IMR-90 (cell line): ENCODE measurements around the gene NOTO. TPM values are rescaled to one million over a fixed set of nuclear protein-coding genes. Genes with fewer than 3 reads are reported as not detected.

ENCODE experiments used
- ATAC-seq: fragments of 200-7000 bp; cut with Tn5 transposase; 2 replicates; pipeline ENCODE4 v1.9.1; 2020; ENCODE audit warnings: low read depth, mild to moderate bottlenecking, moderate library complexity
- BruUV-seq: library from RNA; stranded (reverse); fragments of 400-500 nt; replicated peaks from 2 replicates; lab custom pipeline; 2021; lab: Mats Ljungman, UMichigan
- CTCF ChIA-PET: fragments of 300-600 bp; formaldehyde crosslinking; extraction: SDS; loops from one replicate; lab custom pipeline; 2021; ENCODE audit warnings: antibody characterized with exemption; lab: Yijun Ruan, JAX
- POLR2A ChIA-PET: fragments of 300-600 bp; sonication (Branson Sonifier 250); formaldehyde crosslinking; loops from one replicate; lab custom pipeline; 2022; ENCODE audit warnings: antibody characterized with exemption; ENCODE audit not compliant: unreplicated experiment; lab: Charles Lee
- DNase-seq: peaks from one replicate; pipeline ENCODE4 v3.0.0; 2013
- H2AFZ ChIP-seq: replicated peaks from 2 replicates; pipeline ENCODE3; 2013; ENCODE audit warnings: low read length, mild to moderate bottlenecking; ENCODE audit not compliant: poor library complexity
- H2AK5ac ChIP-seq: 2 replicates; pipeline ENCODE4 v1.6.1; 2013; ENCODE audit warnings: low read depth, low read length, inconsistent platforms
- H2AK9ac ChIP-seq: replicated peaks from 2 replicates; pipeline ENCODE3; 2013; ENCODE audit warnings: mild to moderate bottlenecking, low read depth, low read length, moderate library complexity; ENCODE audit not compliant: poor library complexity
- H2BK120ac ChIP-seq: 2 replicates; pipeline ENCODE4 v1.6.1; 2013; ENCODE audit warnings: low read depth, low read length, inconsistent platforms
- H2BK15ac ChIP-seq: 3 replicates; pipeline ENCODE4 v1.6.1; 2013; ENCODE audit warnings: low read depth, low read length, inconsistent platforms
- H2BK20ac ChIP-seq: 2 replicates; pipeline ENCODE4 v1.6.1; 2013; ENCODE audit warnings: low read depth, mild to moderate bottlenecking, inconsistent platforms, low read length, moderate library complexity
- H2BK5ac ChIP-seq: 2 replicates; pipeline ENCODE4 v1.6.1; 2013; ENCODE audit warnings: mild to moderate bottlenecking, low read depth, low read length, inconsistent platforms; ENCODE audit not compliant: poor library complexity, severe bottlenecking
- H3K14ac ChIP-seq: replicated peaks from 2 replicates; pipeline ENCODE4 v1.6.1; 2013; ENCODE audit warnings: low read depth, low read length, inconsistent platforms
- H3K18ac ChIP-seq: 2 replicates; pipeline ENCODE4 v1.6.1; 2013; ENCODE audit warnings: low read depth, low read length, control low read depth
- H3K23ac ChIP-seq: 2 replicates; pipeline ENCODE4 v1.6.1; 2013; ENCODE audit warnings: low read depth, low read length, inconsistent platforms
- H3K27ac ChIP-seq: 2 replicates; pipeline ENCODE4 v1.5.1; 2013; ENCODE audit warnings: mild to moderate bottlenecking, control low read depth, low read length; ENCODE audit not compliant: insufficient read depth
- H3K27me3 ChIP-seq: 2 replicates; pipeline ENCODE4 v1.6.1; 2013; ENCODE audit warnings: low read length; ENCODE audit not compliant: control insufficient read depth, insufficient read depth
- H3K36me3 ChIP-seq: 2 replicates; pipeline ENCODE4 v1.6.1; 2013; ENCODE audit warnings: low read length, mixed read lengths; ENCODE audit not compliant: control insufficient read depth, insufficient read depth
- H3K4ac ChIP-seq: 2 replicates; pipeline ENCODE4 v1.6.1; 2013; ENCODE audit warnings: low read depth, low read length, inconsistent platforms
- H3K4me1 ChIP-seq: 2 replicates; pipeline ENCODE4 v1.6.1; 2013; ENCODE audit warnings: low read length, mixed read lengths; ENCODE audit not compliant: control insufficient read depth, insufficient read depth
- H3K4me2 ChIP-seq: 2 replicates; pipeline ENCODE4 v1.6.1; 2013; ENCODE audit warnings: low read depth, mild to moderate bottlenecking, control low read depth, low read length, moderate library complexity
- H3K4me3 ChIP-seq: 2 replicates; pipeline ENCODE4 v1.5.1; 2013; ENCODE audit warnings: low read depth, mild to moderate bottlenecking, control low read depth, low read length, moderate library complexity; ENCODE audit not compliant: insufficient read depth
- H3K56ac ChIP-seq: 2 replicates; pipeline ENCODE4 v1.6.1; 2013; ENCODE audit warnings: low read length, inconsistent platforms; ENCODE audit not compliant: insufficient read depth; ENCODE audit errors: extremely low read depth
- H3K79me1 ChIP-seq, 2 experiments: 2 replicates each; pipeline ENCODE4 v1.6.1; 2013; ENCODE audit warnings: low read length in 2 of 2, inconsistent platforms in 1 of 2, low read depth in 1 of 2
- H3K9ac ChIP-seq: 2 replicates; pipeline ENCODE4 v1.6.1; 2013; ENCODE audit warnings: low read depth, low read length, control low read depth
- H3K9me1 ChIP-seq: 2 replicates; pipeline ENCODE4 v1.6.1; 2013; ENCODE audit warnings: low read length, inconsistent platforms; ENCODE audit not compliant: insufficient read depth
- H3K9me3 ChIP-seq: 2 replicates; pipeline ENCODE4 v1.6.1; 2013; ENCODE audit warnings: low read length; ENCODE audit not compliant: control insufficient read depth, insufficient read depth
- H4K20me1 ChIP-seq: 2 replicates; pipeline ENCODE4 v1.6.1; 2013; ENCODE audit warnings: low read length, inconsistent platforms; ENCODE audit not compliant: insufficient read depth
- H4K5ac ChIP-seq: 2 replicates; pipeline ENCODE4 v1.6.1; 2013; ENCODE audit warnings: mild to moderate bottlenecking, low read depth, low read length, control low read depth
- H4K8ac ChIP-seq, 2 experiments: 2 replicates each; pipeline ENCODE4 v1.6.1; 2013; ENCODE audit warnings: low read depth in 2 of 2, low read length in 2 of 2, control low read depth in 1 of 2, inconsistent platforms in 1 of 2
- H4K91ac ChIP-seq: 2 replicates; pipeline ENCODE4 v1.6.1; 2013; ENCODE audit warnings: low read depth, low read length, inconsistent platforms; ENCODE audit not compliant: insufficient read depth
- BHLHE40 ChIP-seq: fragments of 150-350 bp; IDR thresholded peaks from 2 replicates; pipeline ENCODE4 v1.6.1; 2016; ENCODE audit warnings: mild to moderate bottlenecking, low read depth, low read length
- CEBPB ChIP-seq: IDR thresholded peaks from 2 replicates; pipeline ENCODE4 v1.6.1; 2012; ENCODE audit warnings: low read depth, low read length, improper control_type of control experiment
- CHD1 ChIP-seq: IDR thresholded peaks from 2 replicates; pipeline ENCODE4 v1.6.1; 2012; ENCODE audit warnings: low read depth, low read length, improper control_type of control experiment
- FOS ChIP-seq: fragments of 150-350 bp; IDR thresholded peaks from 2 replicates; pipeline ENCODE4 v1.6.1; 2016; ENCODE audit warnings: low read depth, low read length
- MAZ ChIP-seq: IDR thresholded peaks from 2 replicates; pipeline ENCODE4 v1.6.1; 2012; ENCODE audit warnings: low read depth, mild to moderate bottlenecking, low read length, improper control_type of control experiment, moderate library complexity, borderline replicate concordance
- MXI1 ChIP-seq: IDR thresholded peaks from 2 replicates; pipeline ENCODE4 v1.6.1; 2012; ENCODE audit warnings: low read depth, mild to moderate bottlenecking, low read length, moderate library complexity, borderline replicate concordance
- POLR2A ChIP-seq: IDR thresholded peaks from 2 replicates; pipeline ENCODE4 v1.6.1; 2012; ENCODE audit warnings: mild to moderate bottlenecking, low read depth, low read length
- RAD21 ChIP-seq: IDR thresholded peaks from 2 replicates; pipeline ENCODE4 v1.6.1; 2012; ENCODE audit warnings: low read length, improper control_type of control experiment
- RCOR1 ChIP-seq: IDR thresholded peaks from 2 replicates; pipeline ENCODE4 v1.6.1; 2012; ENCODE audit warnings: mild to moderate bottlenecking, low read length, improper control_type of control experiment; ENCODE audit not compliant: insufficient replicate concordance
- RFX5 ChIP-seq: IDR thresholded peaks from 2 replicates; pipeline ENCODE4 v1.8.0; 2012; ENCODE audit warnings: low read depth, mild to moderate bottlenecking, low read length, moderate library complexity
- WGBS, 2 experiments: methylation state at CpG; one replicate each; pipeline versions ENCODE4 v1.1.5 to v1.1.7; 2013; ENCODE audit warnings: missing lambda C conversion rate in 2 of 2; ENCODE audit not compliant: insufficient read length in 1 of 2; ENCODE audit errors: extremely low coverage in 2 of 2; 5-methylcytosine and 5-hydroxymethylcytosine counted together
- dilution Hi-C: fragments of 300-500 bp; cut with HindIII; formaldehyde crosslinking; loops from one replicate; pipeline ENCODE4 v1.14.3; 2018; ENCODE audit warnings: low sequenced_read_pairs; ENCODE audit not compliant: unreplicated experiment
- in situ Hi-C: fragments of 300-500 bp; cut with MboI; formaldehyde crosslinking; loops from 3 replicates; pipeline ENCODE4 v1.14.3; 2019; ENCODE audit warnings: low sequenced_read_pairs, inconsistent platforms, mixed read lengths
- intact Hi-C: fragments of 100-400 bp; cut with micrococcal nuclease; formaldehyde crosslinking; loops from 2 replicates; pipeline ENCODE4 v1.10.0; 2022
- polyA plus RNA-seq, 3 experiments: library from polyadenylated mRNA; depleted of rRNA; stranded (reverse); fragments of >200 nt; gene quantifications; 2 replicates each; pipeline ENCODE4 v1.2.3, GENCODE V29; 2012; ENCODE audit warnings: low replicate concordance in 1 of 3
- total RNA-seq: library from RNA; depleted of rRNA; stranded (reverse); fragments of >200 nt; gene quantifications from 2 replicates; pipeline ENCODE4 v1.2.3, GENCODE V29; 2012
- TF ChIP-seq, protein P1 (sequence below): conservative IDR thresholded peaks from 2 replicates; pipeline ENCODE4 v1.5.1; 2012; ENCODE audit warnings: mild to moderate bottlenecking, low read depth, low read length, improper control_type of control experiment

The NOTO gene
- total and polyA plus RNA-seq, 2 of the 4 experiments (the other 2 are of a cell fraction): not detected

DNA sequence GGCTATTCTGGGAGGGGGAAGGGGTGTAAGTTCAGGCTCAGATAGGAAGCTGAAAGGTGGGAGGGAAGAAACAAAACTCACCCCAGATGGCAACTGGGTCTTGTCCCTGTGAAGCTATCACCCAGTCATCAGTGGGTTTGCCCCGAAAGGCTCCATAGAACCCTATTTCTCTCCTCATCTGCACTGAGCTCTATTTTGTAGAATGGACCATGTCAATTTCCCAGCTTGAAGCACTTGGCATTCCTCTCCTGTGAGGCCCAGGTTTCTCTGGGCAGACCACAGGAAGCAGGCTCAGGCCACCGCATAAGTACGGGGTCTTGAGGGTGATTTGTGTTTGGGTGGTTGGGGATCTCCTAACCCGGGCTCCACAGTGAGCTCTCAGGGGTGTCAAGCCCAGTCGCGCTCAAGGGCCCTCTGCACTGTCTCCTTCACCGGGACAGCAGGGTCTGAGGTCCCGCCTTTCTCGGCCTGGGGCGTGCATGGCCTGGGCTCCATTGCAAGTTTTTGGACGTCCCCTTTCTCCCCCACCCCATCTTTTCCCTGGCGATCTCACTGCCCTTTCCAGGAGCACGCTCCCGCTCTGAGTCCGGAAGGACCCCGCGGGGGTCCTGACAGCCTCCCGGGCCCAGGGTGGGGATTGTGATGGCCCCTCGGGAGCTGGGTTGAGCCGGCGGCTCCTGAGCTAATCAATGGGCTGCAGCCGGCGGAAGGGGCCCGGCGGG is 27.3 kb upstream of the NOTO start:
- POLR2A ChIA-PET: no interaction called here
- ATAC-seq (no peak), DNase-seq (no peak)
- H3K79me1 ChIP-seq: no peaks in the 10 kb centered on the region
- 0 out of 2 replicates have a peak overlapping the region, but pooled peaks have one; percentile 29 for H3K23ac ChIP-seq
- H2AK9ac ChIP-seq: peak overlapping the region; percentile 74
- H3K4ac ChIP-seq: no peak overlapping the region
- H4K20me1 ChIP-seq: no peaks in the 10 kb centered on the region
- H3K4me3 ChIP-seq: no peak overlapping the region
- BruUV-seq: no TSS peak
- no peak overlapping the region for H3K56ac ChIP-seq
- H4K91ac ChIP-seq: no peak overlapping the region
- H3K27me3 ChIP-seq: peaks cover 49% of the 10 kb centered on the region
- dilution Hi-C loops (no loop called here), in situ Hi-C loops (no loop called here), intact Hi-C loops (loop anchor here (5.0 kb wide), 1 partner anchor 183 kb away; no protein-coding TSS in a partner anchor)
- peak overlapping the region; percentile 91 for H2AFZ ChIP-seq
- H3K9me3 ChIP-seq: no peaks in the 10 kb centered on the region
- H3K9ac ChIP-seq: no peak overlapping the region
- CTCF ChIA-PET: no interaction called here
- no peaks in the 10 kb centered on the region for H3K9me1 ChIP-seq
- no peak overlapping the region for H2BK5ac ChIP-seq
- no peak overlapping the region for H4K5ac ChIP-seq
- no peak overlapping the region for H2BK20ac ChIP-seq
- no peak overlapping the region; the same call in 1 of the 2 replicates for H3K14ac ChIP-seq
- WGBS, 2 experiments: no CpG with 5 or more reads among the region's 25 CpGs
- H2BK15ac ChIP-seq: no peak overlapping the region
- no peak overlapping the region for H3K18ac ChIP-seq
- peak overlapping the region; percentile 33; the same call in 1 of the 2 replicates for H3K4me2 ChIP-seq
- H2AK5ac ChIP-seq: no peak overlapping the region
- H3K36me3 ChIP-seq: no peaks in the 10 kb centered on the region
- no peak overlapping the region for H4K8ac ChIP-seq
- no peak overlapping the region for H3K27ac ChIP-seq
- H2BK120ac ChIP-seq: no peak overlapping the region
- 0 out of 2 replicates have a peak, but pooled peaks cover 2% of the 10 kb centered on the region for H3K4me1 ChIP-seq
- TF ChIP-seq MXI1 (no peak), CEBPB (no peak), BHLHE40 (no peak), RAD21 (no peak), POLR2A (no peak), RCOR1 (no peak), CHD1 (no peak), FOS (no peak), MAZ (no peak), RFX5 (no peak)
- TF ChIP-seq, protein P1, sequence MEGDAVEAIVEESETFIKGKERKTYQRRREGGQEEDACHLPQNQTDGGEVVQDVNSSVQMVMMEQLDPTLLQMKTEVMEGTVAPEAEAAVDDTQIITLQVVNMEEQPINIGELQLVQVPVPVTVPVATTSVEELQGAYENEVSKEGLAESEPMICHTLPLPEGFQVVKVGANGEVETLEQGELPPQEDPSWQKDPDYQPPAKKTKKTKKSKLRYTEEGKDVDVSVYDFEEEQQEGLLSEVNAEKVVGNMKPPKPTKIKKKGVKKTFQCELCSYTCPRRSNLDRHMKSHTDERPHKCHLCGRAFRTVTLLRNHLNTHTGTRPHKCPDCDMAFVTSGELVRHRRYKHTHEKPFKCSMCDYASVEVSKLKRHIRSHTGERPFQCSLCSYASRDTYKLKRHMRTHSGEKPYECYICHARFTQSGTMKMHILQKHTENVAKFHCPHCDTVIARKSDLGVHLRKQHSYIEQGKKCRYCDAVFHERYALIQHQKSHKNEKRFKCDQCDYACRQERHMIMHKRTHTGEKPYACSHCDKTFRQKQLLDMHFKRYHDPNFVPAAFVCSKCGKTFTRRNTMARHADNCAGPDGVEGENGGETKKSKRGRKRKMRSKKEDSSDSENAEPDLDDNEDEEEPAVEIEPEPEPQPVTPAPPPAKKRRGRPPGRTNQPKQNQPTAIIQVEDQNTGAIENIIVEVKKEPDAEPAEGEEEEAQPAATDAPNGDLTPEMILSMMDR: no peak
